Activated CD4-positive, CD25-positive, alpha-beta regulatory T cell treated with anti-CD3 and anti-CD28 coated beads, Interleukin-2, amount 50 U/mL, for 72 hours (primary cell): ENCODE measurements around the gene UNC5B.

Experiments used
- DNase-seq: peaks from one replicate; pipeline ENCODE4 v3.0.0; 2021

The UNC5B gene

DNA sequence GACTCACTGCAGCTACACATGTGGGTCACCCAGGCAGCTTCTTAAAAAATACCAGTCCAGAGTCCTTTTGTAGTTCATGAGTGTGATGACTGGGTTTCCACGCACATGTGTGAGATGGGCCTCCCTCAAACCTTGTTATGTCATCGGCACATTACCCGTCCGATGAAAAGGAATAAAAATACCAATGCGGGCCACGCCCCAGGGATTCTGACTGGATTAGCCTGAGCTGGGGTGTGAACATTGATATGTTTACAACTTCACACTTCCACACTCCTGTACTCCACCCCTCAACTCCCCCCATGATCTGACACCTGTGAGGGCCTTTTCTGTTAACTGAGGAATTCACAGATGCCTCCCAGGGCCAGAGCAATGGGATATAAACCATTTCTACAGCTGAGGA lies 112.9 kb downstream of the UNC5B start:
- DNase-seq: no peak

DNA sequence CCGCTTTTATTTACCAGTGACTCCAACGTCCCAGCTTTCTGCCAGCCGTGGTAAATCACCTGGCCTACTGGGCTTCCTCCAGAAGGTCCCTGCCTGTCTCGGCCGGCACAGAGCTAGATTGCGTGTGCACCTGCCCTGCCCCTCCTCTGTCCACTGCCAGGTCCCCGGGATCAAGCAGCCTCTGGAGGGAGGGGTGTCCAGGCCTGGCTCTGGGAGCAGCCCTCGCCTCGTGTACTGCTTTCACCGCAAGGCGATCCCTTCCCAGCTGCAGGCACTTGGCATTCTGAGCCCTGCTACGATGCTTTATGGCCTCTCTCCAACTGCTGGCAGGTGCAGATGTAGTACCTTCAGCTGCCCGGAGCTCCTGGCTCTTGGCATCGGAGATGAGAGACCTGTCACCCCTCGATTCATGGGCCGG lies 114.1 kb downstream of the UNC5B start:
- DNase-seq: no peak

DNA sequence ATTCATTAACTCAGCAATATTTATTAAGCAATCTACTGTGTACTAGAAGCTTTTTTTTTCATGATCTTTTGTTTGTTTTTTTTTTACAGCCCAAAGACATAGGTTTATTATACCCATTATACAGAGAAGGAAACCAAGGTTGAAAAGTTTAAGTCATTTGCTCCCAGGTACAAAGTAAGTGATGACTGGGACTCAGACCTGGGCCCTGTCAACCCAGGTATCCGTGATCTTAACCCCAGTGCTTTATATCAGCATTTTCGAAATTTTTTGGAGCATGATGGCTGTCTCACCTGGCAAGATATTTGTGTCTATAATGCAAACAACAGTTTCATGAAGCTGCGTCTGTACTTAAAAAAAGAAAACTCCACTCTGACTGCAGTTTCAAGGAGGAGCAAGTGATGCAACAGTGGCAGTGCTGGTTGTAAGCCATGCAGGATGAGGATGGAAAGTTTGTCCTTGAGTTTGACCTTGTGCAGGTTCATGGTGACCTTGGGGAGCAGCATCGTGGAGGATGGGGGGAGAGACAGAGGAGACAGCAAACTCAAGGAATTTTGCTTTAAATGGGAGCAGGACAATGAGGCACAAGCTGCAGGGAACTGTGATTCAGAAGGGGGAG lies 118.5 kb downstream of the UNC5B start:
- DNase-seq: no peak

DNA sequence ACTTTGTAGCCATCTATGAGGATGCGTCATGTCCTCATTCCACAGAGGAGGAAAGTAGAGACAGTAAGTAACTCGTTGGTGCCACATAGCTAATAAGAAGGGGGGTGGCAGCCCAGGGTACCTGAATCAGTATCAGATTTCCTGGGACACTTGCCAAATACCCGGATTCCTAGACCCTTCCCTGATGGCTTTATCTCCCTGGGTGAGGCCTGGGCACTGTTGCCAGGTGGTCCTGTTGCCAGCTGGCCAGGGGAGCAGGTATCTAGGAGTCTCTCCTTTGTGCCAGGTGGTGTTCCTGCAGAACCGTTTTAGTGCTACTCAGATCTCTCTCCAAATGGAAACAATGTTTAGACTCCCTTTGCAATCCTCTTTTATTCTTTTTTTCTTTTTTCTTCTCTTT lies 119.4 kb downstream of the UNC5B start:
- DNase-seq: no peak

DNA sequence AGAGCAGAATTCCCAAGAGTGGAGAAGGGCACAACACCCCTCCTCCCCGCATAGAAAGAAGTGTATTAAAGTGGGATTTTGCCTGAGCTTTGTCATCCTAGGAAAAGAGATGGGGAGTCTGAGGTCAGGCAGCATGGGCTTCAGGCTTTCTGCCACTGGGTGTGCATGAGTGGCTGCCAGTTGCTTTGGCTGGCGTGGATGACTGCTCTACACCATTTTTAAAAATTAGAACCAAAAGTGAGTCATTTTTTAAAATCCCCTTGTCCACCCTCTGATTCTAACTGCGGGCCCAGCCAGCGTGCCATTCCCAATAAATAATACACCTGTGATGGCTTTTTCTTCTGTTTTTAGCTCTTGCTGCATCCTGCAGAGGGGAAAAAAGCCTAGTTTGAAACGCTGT lies 120.1 kb downstream of the UNC5B start:
- DNase-seq: no peak

DNA sequence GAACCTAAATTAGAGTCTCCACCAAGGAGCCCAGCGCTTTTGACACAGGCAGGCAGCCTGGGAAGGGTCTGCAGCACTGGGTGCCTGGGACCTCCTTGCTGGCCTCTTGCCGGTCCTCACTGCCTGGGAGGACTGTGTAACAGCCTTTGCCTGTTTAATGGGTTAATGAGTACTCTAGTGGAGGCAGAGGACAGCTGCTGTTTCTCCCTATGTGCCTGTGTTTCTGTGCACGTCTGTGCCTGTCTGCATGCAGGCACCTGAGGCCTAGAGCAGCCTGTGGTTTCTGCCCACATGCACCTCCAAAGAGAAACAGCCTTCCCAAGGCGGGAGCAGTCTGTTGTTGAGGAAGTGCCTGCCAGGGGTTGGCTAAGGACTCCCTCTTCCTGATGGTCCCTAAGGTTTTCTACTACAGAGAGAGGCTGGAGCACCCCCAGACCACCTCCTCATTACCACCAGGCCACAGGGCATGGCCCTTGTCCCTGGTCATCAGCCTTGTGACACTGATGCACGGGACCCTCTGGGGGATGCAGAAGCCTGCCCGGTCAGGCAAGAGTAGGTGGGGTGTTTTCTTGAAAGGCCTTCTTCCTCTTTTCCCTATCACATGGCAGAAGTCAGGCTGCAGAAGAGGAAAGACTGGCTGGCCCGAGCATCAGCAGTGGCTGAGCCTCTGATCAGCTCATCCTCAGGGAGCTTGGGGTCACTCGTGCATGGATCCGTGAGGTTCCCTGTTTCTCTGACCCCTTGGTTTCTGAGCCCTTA lies 120.9 kb downstream of the UNC5B start:
- DNase-seq: no peak

DNA sequence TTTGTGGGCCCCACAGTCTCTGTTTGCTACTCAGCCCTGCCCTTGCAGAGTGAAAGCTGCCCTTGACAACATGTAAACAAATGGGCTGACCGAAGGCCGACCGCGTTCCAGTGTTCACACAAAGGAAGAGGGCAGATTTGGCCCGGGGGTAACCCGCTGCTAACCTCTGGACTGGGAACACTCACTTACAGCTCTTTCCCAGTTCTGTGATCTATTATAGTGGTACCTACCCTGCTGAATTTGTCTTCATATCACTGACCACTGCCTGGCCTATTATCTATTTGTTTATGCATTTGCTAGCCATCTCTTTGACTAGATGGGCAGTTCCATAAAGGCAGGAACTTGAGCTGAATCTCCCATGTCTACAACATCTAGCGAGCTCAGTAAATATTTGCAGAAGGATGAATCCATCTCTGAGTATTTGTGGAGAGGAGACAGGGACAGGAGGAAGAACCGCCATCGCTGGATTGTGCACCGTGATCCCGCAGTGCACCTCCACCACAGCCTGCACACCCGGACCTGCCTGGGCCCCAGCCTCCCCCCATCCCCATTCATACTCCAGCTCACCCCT lies 121.9 kb downstream of the UNC5B start:
- no peak for DNase-seq

DNA sequence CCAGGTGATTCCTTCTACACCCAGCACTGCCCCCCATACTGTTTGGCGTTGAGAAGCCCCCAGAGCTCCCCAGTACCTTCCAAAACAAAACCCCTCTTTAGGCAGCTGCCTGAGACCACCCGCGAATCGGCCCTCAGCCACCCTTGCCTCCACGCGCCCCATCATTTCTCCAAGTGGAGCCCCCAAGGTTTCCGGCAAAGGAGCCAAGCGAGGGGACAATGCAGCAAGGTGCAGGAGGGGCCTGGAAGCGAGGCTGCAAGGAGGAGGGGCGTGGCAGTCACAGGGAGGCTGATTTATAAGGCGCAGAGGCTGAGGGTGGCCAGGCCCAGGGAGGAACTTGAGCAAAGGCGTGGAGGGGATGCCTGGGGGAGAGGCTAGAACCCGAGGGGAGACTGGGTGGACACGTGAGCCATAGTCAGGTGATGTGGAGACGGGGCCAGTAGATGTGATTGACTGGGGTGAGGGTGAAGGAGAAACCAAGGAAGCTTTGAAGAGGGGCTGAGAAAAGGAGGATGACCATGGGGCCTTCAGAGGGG lies 122.9 kb downstream of the UNC5B start:
- DNase-seq: no peak

DNA sequence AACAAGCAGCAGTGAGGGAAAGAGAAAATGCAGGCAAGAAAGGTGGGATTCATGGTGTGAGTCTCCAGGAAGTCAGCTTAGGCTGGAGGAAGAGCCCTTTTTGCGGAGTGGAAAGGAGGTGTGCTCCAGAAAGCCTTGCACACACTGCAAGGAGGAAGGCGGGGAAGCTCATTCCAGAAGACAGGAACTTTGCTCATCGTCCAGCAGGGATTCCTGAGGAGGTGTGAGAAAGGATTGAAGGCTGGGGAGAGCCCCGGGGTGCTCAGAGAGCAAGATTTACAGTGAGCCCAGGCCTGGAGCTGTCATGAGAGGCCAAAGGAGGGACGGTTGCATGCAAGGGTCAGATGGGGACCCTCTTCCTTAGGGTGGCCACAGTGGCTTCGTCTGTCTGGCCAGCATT lies 124.3 kb downstream of the UNC5B start:
- DNase-seq: no peak

DNA sequence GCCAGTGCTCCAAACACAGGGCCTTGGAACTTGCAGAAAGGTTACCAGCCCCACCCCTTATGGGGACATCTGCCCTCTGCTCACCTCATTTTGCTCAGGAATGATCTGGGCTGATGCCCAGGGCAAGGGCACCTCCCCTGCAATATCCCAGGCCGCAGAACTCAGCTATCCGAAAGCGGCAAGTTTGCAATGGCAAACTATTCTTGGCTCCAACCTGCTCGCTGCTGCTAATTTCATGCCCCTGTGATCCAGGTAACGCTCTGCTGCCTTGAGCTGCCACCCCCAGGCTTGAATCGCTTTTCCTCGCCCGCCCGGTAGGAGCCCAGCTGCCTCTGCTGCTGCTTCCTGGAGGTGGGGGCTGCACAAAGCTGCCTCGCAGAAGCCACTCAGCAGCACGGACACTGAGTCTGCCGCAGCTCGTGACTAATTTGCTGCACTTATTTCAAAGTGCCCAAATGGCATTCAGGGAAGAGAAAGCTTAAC lies 124.9 kb downstream of the UNC5B start:
- DNase-seq: no peak

DNA sequence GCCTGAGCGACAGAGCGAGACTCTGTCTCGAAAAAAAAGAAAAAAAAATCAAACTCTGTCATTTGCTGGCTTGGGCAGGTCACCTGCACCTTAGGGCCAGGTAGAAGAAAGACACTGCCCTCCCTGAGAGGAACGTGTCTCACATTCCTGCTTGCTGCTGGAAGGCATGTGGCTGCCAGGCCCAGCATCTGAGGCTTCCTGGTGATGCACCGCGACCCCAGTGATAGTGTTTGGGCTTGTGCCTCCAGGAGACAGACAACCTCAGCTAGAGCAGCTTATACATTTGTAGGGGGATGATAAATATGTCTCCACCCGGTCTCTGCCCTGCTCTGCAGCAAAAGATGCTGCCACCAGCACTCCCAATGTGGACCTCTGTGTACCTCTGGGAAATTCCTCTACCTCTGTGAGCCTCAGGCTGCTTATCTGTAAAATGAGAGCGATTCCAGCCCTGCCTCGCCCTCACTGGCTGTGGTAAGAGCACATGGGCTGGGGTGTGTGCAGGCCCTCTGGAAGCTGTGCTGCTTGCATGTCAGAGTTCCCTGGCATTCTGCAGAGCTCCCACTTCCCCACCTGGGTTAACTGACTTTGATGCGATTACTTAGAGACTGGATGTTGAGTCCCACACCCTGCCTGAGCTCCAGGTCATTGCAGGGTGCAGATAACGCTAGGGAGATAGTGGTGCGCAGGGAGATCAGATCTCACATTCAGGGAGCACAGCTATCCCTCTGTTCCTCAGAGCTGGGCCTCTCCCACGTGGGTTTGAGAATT lies 126.5 kb downstream of the UNC5B start:
- no peak for DNase-seq

DNA sequence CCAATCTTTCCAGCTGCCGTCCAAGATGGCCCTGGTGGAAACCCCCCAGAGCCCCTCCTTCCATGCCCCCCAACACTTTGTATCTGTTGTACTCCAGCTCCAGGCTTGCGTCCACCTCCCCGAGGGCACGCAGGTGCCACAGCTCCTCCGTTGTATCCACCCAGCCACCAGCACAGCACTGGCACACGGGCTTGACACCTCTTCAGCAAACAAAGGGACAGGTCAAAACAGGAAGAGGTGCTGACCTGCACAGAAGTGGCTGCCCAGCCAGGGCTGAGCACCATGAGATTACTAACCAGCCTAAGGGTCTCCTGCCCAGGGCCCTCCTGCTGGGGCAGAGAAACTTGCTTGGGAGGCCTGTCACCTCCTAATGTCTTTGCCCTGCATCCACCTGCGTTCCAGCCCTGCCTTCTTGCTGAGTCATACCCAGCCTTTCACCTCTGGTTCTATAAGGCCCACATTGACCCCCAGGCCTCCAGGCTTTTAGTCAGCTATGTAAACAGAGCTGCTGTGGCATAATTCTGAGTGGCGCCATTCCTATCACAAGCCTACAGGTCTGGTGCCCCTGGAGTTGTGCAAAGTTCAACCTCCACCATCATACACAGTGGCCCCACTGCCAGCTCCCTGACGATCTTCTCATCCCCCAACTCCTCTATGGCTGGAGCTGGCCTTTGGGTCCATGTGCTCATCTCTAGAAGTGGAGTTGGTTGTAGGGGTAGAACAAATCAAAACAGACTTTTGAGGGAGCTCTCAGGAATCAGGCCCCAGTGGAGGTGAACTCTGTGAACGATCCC lies 127.6 kb downstream of the UNC5B start:
- DNase-seq: no peak

DNA sequence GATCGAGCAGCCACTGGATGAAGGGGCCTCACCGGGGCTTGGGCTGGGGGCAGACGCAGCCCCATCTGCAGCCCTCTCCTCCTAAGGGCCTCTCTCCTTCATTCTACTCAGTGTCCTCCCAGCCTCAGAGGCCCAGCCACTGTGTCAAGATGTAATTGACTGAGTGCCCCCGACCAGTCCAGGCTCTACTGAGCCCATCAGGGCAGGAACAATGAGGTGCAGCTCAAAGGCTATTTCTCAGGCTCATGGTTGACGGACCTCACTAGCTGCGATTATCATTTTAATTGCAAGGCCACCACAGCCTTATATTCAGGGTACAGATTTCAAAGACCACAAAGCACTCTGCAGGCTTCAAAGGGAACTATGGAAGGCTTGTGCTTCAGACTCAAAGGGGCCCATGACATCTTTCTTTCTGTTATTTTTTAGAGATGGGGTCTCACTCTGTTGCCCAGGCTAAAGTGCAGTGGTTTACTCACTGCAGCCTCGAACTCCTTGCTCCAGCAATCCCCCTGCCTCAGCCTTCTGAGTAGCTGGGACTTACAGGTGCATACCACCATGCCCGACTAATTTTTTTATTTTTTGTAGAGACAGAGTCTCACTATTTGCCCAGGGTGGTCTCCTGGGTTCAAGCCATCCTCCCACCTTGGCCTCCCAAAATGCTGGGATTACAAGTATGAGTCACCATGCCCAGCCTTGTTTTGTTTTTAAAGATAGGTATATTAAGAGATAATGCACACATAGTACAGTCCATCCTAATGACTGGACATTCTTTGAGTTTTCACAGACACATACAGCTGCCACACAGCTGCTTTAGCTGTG lies 130.4 kb downstream of the UNC5B start:
- DNase-seq: no peak

DNA sequence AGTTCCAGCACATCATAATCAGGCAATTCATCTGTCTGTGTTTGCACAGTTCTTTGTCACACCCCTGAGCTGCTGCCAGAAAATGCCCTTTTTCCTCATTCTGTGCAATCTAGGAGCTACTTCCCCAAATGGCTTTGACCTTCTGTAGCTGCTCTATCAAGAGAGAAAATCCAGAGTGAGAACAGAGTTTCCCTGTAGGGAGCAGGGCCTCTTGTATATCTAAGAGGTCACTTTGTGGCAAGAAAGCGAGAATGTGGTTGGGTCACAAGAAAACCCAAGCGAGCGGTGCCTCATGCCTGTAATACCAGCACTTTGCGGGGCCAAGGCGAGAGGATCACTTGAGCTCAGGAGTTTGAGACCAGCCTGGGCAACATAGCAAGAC lies 131.0 kb downstream of the UNC5B start:
- no peak for DNase-seq

DNA sequence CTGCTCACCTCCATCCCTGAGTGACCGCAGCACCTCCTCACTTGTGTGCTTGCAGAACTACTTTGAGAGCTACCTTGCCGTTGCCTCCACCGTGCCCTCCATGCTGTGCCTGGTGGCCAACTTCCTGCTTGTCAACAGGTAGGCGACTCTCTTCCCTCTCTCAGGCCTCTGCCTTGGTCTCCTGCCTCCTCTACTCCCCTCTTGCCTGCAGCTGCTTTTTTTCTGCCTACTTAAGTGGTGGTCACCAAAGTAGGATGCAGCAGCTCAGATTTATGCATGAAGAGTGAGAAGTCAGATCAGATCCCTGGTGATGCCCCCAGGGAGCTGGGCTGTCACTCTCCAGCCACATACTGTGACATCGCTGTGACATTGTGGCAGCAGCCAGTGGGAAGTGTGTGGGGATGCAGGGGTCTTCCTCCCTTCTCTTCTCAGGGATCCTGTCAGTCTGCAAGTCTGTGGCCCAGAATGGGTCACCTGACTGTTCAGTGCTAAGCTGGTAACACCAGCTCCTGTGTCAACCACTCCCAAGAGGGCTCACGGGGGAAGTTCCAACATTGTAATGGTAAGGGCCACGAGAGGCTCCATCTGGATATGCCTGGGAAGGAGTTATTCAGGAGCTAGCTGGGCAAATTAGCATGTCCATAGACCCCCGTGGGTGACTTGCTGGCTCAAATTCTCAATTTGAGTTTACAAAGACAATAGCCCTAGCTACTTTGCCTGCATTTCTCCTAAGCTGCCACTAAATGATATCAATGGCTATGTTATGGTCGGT lies 132.0 kb downstream of the UNC5B start:
- no peak for DNase-seq

DNA sequence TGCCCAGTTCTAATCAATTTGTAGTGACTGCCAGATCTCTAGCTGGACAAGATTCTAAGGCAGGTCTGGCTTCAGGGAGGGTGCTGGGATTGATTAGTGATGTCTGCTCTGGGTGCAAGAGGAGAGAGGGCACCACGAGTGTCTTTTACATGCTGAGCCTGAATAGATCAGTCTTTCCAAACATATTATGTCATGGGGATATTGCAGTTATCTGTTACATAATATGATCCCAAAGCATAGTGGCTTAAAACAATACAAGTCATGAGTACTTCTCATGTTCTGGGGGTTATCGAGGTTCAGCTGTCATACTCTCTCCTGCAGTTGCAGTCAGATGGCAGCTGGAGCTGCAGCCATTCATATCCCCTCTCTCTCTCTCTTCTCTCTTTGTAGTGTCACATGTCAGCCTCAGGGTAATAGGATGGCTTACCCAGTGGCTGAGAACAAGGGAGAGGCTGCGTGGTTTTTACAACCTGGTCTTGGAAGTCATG lies 132.7 kb downstream of the UNC5B start:
- DNase-seq: no peak

DNA sequence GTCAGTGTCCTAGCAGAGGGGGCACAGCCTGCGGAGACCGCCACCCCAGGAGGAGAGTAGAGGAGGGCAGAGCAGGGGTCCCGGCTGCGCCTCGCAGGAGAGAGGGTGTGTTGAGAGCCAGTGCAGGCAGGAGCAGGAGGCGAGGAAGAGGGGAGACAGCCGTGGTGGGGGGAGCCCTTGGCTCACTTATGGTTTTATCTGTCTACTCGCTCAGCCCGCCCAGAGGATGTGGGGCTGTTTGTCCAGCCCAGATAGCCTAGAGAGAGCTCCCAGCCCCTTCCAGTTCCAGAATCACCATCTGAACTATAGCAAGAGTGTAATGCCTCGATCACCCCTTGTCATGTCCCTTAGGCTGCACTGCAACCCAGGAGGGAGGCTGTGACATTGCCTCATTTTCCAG lies 133.3 kb downstream of the UNC5B start:
- DNase-seq: no peak

DNA sequence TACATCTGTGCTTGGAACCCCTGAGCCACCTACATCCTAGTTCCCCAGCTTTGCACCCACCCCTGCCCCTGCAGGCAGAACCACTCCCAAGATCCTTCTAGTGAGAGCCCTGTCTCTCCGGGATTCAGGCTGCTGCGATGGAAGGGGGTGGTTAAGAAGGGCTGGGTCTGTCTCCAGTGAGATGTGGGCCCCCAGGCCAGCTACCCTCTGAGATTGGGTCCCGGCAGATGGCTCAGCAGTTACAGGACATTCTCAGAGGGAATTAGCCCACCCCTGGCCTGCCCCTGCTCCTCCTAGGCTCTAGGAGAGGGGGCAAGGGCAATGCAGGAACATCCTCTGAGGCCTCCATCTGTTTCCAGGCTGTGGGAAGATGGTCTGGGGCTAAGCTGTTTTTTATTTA lies 134.4 kb downstream of the UNC5B start:
- no peak for DNase-seq

DNA sequence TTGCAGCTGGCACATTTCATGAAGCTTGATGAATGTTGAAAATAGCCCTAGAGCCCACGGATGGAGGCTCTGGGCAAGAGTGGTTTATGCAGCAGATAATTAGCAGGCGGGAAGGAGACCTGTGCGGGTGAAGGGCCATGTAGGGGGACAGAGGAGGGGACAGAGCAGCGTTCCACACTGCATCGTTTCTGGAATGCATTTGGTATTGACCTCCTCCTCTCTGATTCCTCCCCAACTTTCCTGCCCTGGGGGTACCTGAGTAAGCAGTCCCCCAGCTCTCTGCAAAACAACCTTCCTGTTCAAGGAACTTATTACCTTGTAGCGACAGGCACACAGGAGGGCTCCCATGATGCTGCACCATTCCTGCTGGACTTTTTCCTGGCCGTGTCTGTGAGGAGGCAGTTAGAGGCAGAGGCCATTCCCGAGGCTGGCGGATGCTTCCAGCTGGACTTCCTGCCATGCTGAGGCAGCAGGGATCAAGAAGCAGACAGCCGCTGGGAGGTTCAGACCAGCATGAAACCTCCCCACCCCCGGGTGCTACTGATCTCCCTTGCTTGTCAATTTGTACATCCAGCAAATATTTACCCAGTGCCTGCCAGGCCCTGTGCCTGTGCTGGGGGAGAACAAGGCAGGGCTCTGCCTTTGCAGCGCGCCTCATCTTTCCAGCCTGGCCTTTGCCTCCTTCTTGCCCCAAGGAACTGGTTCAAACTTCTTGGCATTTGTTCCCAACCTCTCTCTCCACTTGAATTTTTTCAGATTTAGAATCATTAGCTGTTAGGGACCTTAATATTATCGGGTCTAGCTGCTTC lies 135.4 kb downstream of the UNC5B start:
- no peak for DNase-seq

DNA sequence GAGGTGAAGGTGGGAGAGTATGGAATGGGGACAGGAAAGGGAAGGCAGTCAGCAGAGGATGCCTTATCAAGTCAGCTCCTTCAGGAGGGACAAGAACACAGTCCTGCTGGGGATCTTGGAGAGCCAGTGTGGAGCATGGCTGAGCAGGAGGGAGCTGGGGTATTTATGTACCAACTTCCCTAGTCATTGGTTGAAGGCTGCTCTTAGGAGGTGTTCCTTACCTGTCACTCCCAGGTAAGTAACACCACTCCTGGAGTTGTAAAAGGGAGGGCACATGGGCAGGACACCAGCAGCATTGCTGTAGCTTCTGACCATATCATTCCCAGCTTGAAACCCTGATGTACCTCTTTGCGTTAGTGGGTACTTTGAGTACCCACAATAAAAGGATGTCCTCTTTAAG lies 136.5 kb downstream of the UNC5B start:
- no peak for DNase-seq
